Measurements from ENCODE around the gene PNPLA5.

PNPLA5 gene

DNA sequence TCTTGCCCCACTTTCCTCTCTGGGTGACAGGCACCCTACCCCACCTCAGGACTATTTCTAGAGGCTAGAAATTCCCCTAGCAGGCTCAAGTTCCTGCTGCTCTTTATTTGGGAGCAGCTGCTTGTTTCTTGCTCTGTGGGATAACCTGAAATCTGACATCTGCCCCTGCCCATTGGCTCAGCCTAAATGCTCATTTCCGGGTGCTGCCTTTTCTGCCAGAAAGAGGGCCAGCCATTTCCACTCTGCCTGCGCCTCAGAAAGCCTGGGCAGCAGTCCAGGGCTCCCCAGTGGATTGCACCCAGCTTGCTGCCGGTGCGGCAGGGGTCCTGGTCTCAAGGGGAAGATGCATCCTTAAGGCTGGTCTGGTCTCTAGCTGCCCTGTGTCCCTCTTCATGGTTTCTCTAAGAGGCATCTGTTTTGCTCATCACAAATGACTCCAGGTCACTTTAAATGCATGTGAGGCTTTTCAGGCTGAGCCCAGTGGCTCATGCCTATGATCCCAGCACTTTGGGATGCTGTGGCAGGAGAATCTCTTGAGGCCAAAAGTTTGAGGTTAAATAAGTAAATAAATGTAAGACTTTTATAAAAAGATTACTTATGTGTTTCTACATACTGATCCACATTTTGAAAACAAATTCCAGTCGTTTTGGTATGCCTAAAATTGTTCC, 10.3 kb upstream of the PNPLA5 start:
- DNase-seq (ENCODE audit: low read depth), result no peak

DNA sequence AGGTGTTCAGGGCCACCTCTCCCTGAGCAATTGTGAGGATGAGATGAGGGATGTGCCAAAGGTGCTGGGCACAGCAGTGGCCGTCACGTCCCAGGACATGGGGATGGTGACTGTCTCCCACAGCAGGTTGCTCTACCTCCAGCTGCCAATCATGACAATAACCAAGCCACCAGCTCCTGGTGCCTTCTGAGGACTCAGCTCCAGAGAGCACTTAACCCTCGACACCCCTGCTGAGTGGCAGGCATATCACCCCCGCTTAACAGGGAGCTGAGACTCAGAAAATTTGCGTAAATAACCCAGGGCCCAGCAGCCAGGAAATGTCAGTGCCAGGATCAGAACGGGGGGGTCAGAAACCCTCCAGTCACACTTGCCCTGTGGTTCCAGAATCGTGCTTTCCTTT, 8.4 kb upstream of the PNPLA5 start:
- DNase-seq (ENCODE audit: low read depth), result no peak

DNA sequence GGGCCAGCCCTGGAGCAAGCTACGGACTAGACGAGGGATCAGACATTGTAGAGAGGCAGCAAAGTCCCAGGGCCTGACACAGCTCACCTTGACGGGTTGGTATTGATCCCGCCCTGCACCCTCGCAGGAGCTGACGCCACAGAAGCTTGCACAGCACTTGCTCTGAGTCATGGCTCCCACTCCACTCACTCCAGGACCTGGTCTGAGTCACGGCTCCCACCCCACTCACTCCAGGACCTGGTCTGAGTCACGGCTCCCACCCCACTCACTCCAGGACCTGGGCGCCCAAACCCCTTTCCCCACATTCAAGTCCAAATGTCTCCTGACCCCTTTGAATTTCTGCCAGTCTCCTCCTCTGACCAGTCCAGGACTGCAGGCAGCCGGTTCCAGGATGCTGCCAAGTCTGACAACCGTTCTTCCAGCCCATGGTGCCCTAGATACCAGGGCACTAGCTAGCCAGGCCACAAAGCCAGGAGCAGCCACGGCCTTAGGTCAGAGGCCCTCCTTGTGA, 6.0 kb upstream of the PNPLA5 start:
- no peak for DNase-seq (ENCODE audit: low read depth)

DNA sequence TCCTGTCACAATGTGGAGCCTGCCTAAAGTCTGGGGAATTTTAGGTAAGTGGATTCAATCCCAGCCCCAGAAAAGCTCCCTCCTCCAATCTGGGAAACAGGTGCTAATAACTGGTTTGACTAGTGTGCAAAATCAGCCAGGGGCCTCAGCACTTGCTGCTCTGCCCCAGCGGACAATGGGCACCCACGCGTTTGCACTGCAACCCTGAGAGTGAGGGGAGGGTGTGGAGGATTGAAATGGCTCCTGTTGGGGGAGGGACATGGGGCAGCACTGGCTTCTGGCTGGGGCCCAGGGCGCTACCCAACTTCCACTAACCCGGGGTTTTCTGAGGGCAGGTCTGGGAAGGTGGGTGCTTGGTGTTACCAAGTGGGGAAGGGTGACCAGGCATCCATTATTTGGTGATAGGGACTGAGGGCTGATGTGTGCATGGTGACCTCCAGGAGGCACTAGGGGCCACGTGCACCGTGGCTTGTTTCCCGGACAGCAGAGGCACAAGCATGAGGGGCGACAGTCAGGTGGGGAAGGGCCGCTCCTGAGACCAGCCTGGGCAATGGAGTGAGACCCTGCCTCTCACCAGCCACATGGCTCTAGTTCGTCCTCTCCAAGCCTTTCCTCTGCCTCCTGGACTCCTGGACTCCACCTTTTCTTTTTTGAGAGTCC, 4.3 kb upstream of the PNPLA5 start:
- no peak for DNase-seq (ENCODE audit: low read depth)

DNA sequence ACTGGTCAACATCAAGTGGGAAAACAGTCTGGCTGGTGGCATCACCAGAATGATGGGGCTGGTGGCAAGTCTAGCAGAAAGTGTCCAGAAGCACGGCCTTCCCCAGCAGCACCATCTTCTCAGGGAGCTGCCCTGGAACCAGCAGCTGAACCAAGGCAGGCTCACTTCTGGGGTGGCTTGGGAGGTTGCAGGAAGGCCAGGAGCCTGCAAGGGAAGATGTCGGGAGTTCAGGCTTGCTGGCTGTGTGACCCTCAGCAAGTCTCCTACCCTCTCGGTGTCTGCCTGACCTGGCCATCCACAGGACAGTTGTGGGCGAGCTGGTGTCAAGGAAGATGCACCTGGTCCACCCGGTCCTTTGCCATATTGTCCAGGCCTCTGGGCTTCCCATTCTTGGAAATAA, 2.3 kb upstream of the PNPLA5 start:
- no peak for DNase-seq (ENCODE audit: low read depth)

DNA sequence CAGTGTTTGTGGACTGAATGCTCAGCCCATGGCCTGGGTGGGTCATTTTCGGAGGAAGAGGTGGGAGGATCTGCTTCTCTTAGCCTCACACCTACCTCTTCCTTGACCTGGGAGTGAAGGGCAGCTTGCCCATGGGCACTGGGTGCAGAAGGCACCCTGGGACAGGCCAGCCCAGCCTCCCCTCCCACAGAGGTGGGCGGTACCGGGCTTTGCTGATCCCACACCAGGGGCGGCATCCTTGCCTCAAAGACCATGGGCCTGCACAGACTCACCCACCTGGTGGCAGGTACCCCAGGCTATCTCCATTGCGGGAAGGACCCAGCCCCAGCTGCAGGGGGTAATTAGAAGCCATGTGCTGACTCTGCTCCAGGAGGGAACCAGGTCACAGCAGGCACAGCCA, 1.5 kb upstream of the PNPLA5 start:
- no peak for DNase-seq (ENCODE audit: low read depth)

GRCh38 chr22:43892183-43892894, 526 bp upstream of the PNPLA5 start:
- no peak for DNase-seq (ENCODE audit: low read depth)

GRCh38 chr22:43890901-43891331, 897 bp downstream of the PNPLA5 start:
- no peak for DNase-seq (ENCODE audit: low read depth)

GRCh38 chr22:43889860-43890253, 2.0 kb downstream of the PNPLA5 start:
- no peak for DNase-seq (ENCODE audit: low read depth)

- no peak for DNase-seq (ENCODE audit: low read depth)
Observed at GRCh38 chr22:43889201-43889859, 2.5 kb downstream of the PNPLA5 start.

GRCh38 chr22:43888740-43889139, 3.1 kb downstream of the PNPLA5 start:
- DNase-seq (ENCODE audit: low read depth), result no peak

DNA sequence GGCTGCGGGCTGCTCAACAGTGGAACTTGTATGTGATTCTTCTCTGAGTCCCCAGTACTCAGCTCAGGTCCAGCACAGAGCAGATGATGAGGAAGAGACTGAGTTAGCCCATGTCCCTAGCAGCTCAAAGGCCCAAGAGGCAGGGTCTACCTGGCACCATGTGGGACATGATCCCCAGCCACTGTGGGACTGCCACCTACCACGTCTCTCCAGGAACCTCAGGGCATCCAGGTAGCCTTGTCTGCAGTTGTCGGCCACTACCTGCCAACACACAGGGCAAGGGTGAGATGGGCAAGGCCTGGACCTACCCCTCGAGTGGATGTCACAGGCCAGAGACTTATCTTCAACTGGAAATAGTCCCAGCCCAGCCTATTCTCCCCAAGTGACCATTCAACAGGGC, 4.4 kb downstream of the PNPLA5 start:
- no peak for DNase-seq (ENCODE audit: low read depth)

DNA sequence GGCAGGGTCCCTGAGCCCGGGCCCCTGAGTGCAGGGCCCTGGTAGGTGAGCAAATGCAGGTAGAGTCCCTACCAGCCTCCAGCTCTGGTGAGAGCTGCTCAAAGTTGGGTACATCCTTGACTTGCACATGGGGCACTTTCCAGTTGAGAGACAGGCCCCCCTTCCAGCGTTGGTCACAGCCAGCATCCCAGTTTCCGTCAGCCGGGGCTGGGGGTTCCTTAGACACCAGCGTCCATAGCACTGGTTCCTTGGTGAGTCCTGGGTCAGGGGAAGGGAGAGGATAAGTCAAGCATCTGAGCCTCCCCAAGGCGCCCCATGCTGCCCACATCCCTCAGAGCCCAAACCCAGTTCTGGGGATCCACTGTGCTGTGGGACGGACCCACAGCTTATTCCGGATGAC, 5.6 kb downstream of the PNPLA5 start:
- no peak for DNase-seq (ENCODE audit: low read depth)

DNA sequence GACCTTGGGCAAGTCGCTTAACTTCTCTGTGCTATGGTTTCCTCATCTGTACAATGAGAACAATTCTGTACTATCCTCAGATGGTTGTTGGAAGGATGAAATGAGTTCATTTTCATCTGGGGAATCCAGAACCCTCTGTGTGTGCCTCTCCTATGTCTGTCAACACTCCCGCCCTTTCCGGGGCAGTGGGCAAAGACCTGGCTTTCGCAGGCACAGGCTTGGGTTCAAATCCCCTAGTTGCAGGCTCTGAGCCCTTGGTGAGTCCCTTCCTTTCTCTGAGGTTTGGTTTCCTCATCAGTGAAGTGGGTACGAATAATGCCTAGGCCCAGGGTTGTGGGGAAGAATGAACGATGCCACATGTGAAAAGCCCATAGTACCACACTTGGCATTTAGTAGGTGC, 6.0 kb downstream of the PNPLA5 start:
- no peak for DNase-seq (ENCODE audit: low read depth)

GRCh38 chr22:43885319-43885671, 6.5 kb downstream of the PNPLA5 start:
- DNase-seq (ENCODE audit: low read depth), result no peak

DNA sequence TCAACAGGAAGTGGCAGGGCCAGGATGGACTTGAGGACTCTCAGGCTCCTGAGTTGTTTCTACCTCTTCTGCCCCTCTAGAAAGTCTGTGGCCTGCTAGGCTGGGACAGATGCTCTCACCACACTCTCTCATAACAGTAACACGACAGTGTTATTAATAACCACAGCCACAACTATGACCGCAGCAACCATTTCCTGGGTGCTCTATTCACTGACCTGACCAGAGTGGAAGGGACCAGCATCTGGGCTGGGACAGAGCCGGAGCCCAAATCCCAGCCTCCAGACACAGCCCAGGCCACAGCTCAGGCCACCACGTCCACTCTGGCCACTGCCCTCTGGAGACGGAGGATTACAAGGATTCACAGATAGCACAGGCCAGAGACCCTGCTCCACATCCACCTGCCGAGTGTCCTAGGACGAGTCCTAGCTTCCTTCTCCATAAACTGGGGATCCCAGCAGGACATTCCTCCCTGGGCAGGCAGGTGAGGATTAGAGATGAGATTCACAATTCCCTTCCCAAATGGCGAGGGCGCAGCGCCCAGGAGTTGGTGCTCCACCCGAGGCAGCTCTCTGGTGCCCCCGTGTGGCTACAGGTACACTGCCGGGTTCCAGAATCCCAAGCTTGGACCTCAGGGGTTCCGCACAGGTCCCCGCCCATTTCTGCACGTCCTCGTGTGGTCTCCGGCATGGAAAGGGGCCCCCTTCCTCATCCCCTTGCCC, 7.1 kb downstream of the PNPLA5 start:
- no peak for DNase-seq (ENCODE audit: low read depth)

DNA sequence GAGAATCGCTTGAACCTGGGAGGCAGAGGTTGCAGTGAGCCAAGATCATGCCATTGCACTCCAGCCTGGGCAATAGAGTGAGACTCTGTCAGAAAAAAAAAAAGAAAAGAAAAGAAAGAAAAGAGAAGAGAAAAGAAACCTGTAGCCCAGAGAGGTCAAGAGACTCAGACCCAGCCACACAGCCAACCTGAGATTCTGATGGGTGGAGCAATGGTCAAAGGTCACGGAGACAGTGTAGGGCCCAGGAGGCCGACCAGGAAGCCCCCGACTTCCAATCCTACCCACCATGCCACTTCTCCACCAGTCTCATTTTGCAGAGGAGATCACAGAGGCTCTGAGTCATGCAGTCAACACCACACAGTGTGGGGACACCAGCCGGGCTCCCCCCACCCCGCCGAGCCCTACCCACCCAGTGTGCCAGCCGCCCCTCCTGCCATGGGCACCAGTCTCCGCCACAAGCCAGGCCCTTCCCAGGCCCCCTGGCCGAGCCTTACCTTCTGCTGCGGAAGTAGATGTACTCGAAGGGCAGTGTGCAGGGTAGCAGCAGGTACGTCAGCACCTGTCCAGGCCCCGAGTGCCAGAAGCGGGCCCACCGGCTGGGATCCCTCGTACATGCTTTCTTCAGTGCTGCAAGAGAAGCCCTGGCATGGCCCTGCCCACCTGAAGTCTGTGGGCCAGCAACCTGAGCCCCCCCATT, 7.9 kb downstream of the PNPLA5 start:
- no peak for DNase-seq (ENCODE audit: low read depth)

- no peak for DNase-seq (ENCODE audit: low read depth)
Observed at GRCh38 chr22:43883012-43883661, 8.7 kb downstream of the PNPLA5 start.

- DNase-seq (ENCODE audit: low read depth), result no peak
Observed at GRCh38 chr22:43882122-43882767, 9.6 kb downstream of the PNPLA5 start.

Measured in T-helper 22 cell (primary cell).